Measurements from ENCODE around the gene THRAP3. TPM values are rescaled to one million over a fixed set of nuclear protein-coding genes. Genes with fewer than 3 reads are reported as not detected.

THRAP3 gene
- total and polyA plus RNA-seq, 2 experiments from 2014 or later = 48.6 to 92.9 TPM

DNA sequence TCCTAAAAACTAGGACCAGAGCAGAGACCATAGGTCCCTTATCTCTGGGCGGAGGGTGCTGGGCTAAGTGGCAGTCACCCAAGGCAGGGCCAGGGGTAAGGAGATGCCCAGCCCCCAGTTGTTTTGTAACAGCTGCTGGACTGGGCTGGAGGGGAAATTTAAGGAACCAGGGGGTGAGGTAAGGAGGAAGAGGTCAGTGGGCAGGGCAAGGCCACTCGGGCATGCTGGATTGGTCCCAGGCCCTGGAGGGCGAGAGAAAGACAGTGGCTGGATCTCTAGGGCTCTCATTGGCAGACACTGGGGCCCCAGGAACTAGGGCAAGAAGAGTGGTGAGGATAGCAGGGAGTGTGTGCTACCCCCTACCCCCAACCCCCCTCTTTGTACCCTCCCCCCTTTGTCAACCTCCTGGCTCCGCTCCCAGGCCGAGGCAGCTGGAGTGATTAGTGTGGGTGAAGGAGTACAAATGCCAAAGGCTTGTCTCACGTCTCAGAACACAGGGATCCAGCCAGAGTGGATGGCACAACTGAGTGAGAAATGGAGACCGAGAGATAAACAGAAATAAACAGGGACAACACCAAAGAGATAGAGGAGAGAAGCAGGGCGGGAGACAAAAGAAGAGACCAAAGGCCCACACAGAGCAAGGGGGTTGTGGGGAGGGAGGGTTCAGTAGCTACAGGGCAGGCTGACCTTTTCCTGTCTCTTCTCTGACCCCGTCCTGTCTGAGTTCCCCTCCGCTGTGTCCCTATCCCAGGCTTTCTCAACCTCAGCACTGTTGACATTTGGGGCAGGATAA is 20.5 kb upstream of the THRAP3 start:
- no peak overlapping the region for H3K4me3 ChIP-seq
- peak; percentile 32 to 83 for DNase-seq (ENCODE audit: low read depth in 1 of 2, low spot score in 1 of 2)
- peaks cover 13% of the 10 kb centered on the region for H3K4me1 ChIP-seq (ENCODE audit: low read depth)
- H3K9me3 ChIP-seq (ENCODE audit: low read depth) = no peaks in the 10 kb centered on the region
- H3K27me3 ChIP-seq = no peaks in the 10 kb centered on the region
- H3K27ac ChIP-seq = peak overlapping the region; percentile 92
- TF ChIP-seq, protein P1, sequence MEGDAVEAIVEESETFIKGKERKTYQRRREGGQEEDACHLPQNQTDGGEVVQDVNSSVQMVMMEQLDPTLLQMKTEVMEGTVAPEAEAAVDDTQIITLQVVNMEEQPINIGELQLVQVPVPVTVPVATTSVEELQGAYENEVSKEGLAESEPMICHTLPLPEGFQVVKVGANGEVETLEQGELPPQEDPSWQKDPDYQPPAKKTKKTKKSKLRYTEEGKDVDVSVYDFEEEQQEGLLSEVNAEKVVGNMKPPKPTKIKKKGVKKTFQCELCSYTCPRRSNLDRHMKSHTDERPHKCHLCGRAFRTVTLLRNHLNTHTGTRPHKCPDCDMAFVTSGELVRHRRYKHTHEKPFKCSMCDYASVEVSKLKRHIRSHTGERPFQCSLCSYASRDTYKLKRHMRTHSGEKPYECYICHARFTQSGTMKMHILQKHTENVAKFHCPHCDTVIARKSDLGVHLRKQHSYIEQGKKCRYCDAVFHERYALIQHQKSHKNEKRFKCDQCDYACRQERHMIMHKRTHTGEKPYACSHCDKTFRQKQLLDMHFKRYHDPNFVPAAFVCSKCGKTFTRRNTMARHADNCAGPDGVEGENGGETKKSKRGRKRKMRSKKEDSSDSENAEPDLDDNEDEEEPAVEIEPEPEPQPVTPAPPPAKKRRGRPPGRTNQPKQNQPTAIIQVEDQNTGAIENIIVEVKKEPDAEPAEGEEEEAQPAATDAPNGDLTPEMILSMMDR (IDR thresholded peaks at IDR 0.05; ENCODE audit: low read depth, low read length) = no peak
- H3K36me3 ChIP-seq = no peaks in the 10 kb centered on the region

DNA sequence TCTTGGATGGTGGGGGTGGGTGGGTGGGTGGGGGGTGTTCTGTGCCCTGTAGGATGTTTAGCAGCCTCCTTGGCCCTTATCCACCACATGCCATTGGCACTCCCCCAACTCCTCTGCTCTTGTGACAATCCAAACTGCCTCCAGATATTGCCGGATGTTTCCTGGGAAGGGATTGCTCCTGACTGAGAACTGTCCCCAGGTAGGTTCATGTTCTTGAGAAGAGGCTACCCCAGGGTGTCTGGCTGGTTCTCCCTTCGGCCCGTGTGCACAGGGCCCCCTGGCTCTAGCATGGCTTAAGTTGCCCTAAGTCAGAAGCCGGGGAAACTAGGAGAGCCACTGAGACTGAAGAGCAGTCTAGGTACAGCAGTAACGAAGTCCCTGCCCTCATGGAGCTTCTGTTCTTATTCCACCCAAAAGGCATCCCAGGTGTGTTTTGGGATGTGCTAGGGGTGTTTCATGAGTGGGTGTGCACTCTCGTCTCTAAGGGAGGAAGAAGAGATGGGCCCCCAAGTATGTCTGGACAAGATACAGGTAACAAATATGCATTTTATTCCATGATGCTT is 19.8 kb upstream of the THRAP3 start:
- Histone ChIP-seq H3K9me3 (ENCODE audit: low read depth) (no peaks in the 10 kb centered on the region), H3K27ac (peak overlapping the region; percentile 92), H3K4me3 (no peak overlapping the region), H3K4me1 (ENCODE audit: low read depth) (peaks cover 13% of the 10 kb centered on the region), H3K27me3 (no peaks in the 10 kb centered on the region), H3K36me3 (no peaks in the 10 kb centered on the region)
- peak in 1 of 2 donors; percentile 64 for DNase-seq (ENCODE audit: low read depth in 1 of 2, low spot score in 1 of 2)
- TF ChIP-seq, protein P1 (IDR thresholded peaks at IDR 0.05; ENCODE audit: low read depth, low read length) = no peak

DNA sequence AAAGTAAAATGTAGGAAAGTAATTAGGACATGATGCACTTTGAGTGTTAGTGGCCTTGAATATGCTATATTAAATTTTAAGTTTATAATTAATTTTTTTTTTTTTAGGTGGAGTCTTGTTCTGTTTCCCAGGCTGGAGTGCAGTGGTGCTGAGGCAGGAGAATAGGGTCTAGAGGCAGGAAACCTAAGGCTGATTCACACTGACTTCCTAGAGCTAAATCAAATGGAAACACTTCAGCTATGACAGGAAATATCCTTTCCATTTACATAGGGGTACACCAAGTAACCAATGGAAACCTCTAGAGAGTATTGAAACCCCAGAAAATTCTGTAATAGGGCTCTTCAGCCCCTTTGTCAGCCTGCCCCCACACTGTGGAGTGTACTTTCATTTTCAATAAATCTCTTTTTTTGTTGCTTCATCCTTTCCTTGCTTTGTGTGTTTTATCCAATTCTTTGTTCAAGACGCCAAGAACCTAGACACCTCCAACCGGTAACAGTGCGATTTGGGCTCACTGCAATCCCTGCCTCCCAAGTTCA is 17.9 kb upstream of the THRAP3 start:
- TF ChIP-seq, protein P1 (IDR thresholded peaks at IDR 0.05; ENCODE audit: low read depth, low read length) = no peak

DNA sequence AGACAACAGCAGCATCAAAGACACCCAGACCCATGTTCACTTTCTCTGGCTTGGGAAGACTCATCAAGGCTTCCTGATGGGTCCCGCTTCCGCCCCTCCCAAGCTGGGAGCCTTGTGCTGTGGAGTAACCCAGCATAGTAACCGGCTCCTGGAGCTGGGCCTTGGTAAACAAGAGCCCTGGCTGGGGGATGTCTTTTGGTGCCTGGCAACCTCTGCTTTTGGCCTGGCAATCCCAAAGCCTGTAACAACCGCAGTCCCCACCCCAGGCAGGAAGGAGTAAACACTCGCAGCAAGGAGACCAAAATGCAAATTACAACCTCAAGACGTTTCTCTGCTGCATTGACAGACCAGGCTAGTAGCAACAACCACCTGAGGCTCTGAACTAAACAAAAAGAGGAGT is 16.9 kb upstream of the THRAP3 start:
- TF ChIP-seq, protein P1 (IDR thresholded peaks at IDR 0.05; ENCODE audit: low read depth, low read length) = no peak
- DNase-seq (ENCODE audit: low read depth in 1 of 2, low spot score in 1 of 2) = peak in 1 of 2 donors; percentile 82

More for the DNA sequence above, 17.9 kb upstream of the THRAP3 start:
- H3K4me3 ChIP-seq = no peak overlapping the region
- no peaks in the 10 kb centered on the region for H3K27me3 ChIP-seq
- no peaks in the 10 kb centered on the region for H3K9me3 ChIP-seq (ENCODE audit: low read depth)
- no peaks in the 10 kb centered on the region for H3K36me3 ChIP-seq
- H3K4me1 ChIP-seq (ENCODE audit: low read depth) = peaks cover 13% of the 10 kb centered on the region
- no peak overlapping the region for H3K27ac ChIP-seq
- no peak for DNase-seq (ENCODE audit: low read depth in 1 of 2, low spot score in 1 of 2)

DNA sequence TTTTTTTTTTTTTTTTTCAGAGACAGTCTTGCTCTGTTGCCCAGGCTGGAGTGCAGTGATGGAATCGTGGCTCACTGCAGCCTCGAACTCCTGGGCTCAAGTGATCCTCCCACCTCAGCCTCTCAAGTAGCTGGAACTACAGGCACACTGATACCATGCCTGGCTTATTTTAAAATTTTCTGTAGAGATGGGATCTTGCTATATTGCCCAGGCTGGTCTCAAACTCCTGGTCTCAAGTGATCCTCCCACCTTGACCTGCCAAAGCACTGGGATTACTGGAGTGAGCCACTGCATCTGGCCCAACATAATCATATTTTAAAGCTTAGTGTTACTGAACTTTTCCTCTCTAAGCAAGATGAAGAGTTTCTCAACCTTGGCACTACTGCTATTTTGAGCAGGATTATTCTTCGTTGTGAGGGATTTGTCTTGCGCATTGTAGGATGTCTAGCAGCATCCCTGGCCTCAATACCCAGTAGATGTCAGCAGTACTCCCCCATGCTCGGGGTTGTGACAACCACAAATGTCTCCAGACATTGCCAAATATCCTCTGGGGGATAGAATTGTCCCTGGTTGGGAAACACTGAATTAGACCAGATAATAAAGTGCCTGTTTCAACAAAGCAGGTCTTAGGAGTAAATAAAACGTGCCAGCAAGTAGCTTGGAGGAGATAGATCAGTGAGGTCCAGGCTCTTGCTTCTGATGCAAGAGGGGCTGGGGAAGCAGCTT is 15.1 kb upstream of the THRAP3 start:
- DNase-seq (ENCODE audit: low read depth in 1 of 2, low spot score in 1 of 2) = peak in 1 of 2 donors; percentile 55
- H3K27ac ChIP-seq = no peak overlapping the region
- TF ChIP-seq, protein P1 (IDR thresholded peaks at IDR 0.05; ENCODE audit: low read depth, low read length) = no peak

More for the DNA sequence above, 16.9 kb upstream of the THRAP3 start:
- Histone ChIP-seq H3K4me1 (ENCODE audit: low read depth) (peaks cover 13% of the 10 kb centered on the region), H3K36me3 (no peaks in the 10 kb centered on the region), H3K27me3 (no peaks in the 10 kb centered on the region), H3K9me3 (ENCODE audit: low read depth) (no peaks in the 10 kb centered on the region), H3K27ac (no peak overlapping the region), H3K4me3 (no peak overlapping the region)

More for the DNA sequence above, 15.1 kb upstream of the THRAP3 start:
- Histone ChIP-seq H3K9me3 (ENCODE audit: low read depth) (no peaks in the 10 kb centered on the region), H3K4me1 (ENCODE audit: low read depth) (peaks cover 3% of the 10 kb centered on the region), H3K36me3 (no peaks in the 10 kb centered on the region), H3K27me3 (no peaks in the 10 kb centered on the region), H3K4me3 (no peak overlapping the region)
